Measurements from ENCODE around the gene PXDN. TPM values are rescaled to one million over a fixed set of nuclear protein-coding genes. Genes with fewer than 3 reads are reported as not detected.

The PXDN gene
- total and polyA plus RNA-seq, 2 of the 4 experiments (the other 2 are of a cell fraction): 153 to 332 TPM

DNA sequence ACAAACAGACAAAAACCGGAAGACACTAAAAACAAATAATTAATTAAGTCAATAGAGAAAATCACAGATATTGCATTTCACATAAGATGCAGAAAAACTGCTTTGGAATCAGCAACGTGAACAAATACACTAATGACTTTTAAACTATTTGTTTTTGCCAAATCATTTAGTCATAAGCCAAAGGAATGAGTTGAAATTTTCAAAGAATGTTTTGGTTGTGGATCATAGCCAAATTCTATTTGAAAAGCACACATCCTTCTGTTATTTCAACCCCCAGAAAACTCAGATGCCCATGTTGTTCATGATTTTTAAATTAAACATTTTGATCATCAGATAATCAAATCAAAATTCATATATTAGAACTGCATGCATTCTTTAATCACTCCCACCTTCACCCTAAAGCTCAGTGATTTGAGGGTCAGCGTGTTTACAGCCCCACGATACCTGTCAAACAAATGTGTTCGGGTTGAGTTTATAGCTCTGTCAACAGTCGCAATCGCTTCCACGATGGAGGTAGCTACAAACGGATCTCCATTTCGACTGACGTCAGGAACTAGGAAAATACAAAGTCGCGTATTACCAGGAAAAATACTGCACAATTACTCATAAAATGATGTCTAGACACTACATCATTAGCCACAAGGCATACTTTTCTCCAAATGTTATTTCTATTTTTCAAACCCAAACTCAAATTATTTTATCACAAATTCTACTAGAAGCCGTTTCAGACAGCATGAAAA is 90.2 kb downstream of the PXDN start:
- peak overlapping the region; percentile 66; the same call in 1 of the 2 replicates for H3K4me2 ChIP-seq (ENCODE audit: low read depth, low read length)
- peaks cover 34% of the 10 kb centered on the region for H3K4me1 ChIP-seq (ENCODE audit: control insufficient read depth, insufficient read depth, low read length)
- H3K23ac ChIP-seq (ENCODE audit: low read depth, low read length): peak overlapping the region; percentile 94
- intact Hi-C loops (cut with micrococcal nuclease): loop anchor here (1.0 to 5.0 kb wide), 4 partner anchors 21 to 163 kb away; no protein-coding TSS in a partner anchor
- peaks cover 21% of the 10 kb centered on the region for H3K9me1 ChIP-seq (ENCODE audit: insufficient read depth, low read length)
- H4K91ac ChIP-seq (ENCODE audit: insufficient read depth, low read depth, low read length): peak overlapping the region; percentile 76
- in situ Hi-C loops (cut with MboI; ENCODE audit: low sequenced_read_pairs): no loop called here
- H4K8ac ChIP-seq (ENCODE audit: low read depth in 2 of 2, low read length in 2 of 2): peak overlapping the region; percentile 26 to 78
- H2BK120ac ChIP-seq (ENCODE audit: low read depth, low read length): peak overlapping the region; percentile 53
- no peak overlapping the region for H3K4me3 ChIP-seq (ENCODE audit: insufficient read depth, low read depth, low read length)
- H3K27me3 ChIP-seq (ENCODE audit: control insufficient read depth, insufficient read depth, low read length): no peaks in the 10 kb centered on the region
- peak overlapping the region; percentile 87 for H2BK20ac ChIP-seq (ENCODE audit: low read depth, low read length)
- H3K14ac ChIP-seq (replicated peaks; ENCODE audit: low read depth, low read length): peak overlapping the region; percentile 75
- peak overlapping the region; percentile 96 for H3K18ac ChIP-seq (ENCODE audit: low read depth, low read length)
- H4K20me1 ChIP-seq (ENCODE audit: insufficient read depth, low read length): peaks cover 42% of the 10 kb centered on the region
- H2AFZ ChIP-seq (replicated peaks; ENCODE audit: low read length, poor library complexity): no peak overlapping the region
- H2BK5ac ChIP-seq (ENCODE audit: low read depth, low read length, poor library complexity, severe bottlenecking): peak overlapping the region; percentile 98
- no TSS peak for BruUV-seq (replicated peaks)
- H2AK9ac ChIP-seq (replicated peaks; ENCODE audit: low read depth, low read length, poor library complexity): no peak overlapping the region
- peak overlapping the region; percentile 70; the same call in 1 of the 2 replicates for H4K5ac ChIP-seq (ENCODE audit: low read depth, low read length)
- H2BK15ac ChIP-seq (ENCODE audit: low read depth, low read length): peak overlapping the region; percentile 85
- dilution Hi-C loops (cut with HindIII; ENCODE audit: low sequenced_read_pairs, unreplicated experiment): no loop called here
- ATAC-seq (ENCODE audit: low read depth): no peak
- 57% methylated on average over 9 of the region's 14 CpGs; no CpG with 5 or more reads in 1 of the 2 experiments for WGBS, 2 experiments (ENCODE audit: extremely low coverage in 2 of 2, insufficient read length in 1 of 2)
- DNase-seq: peak; percentile 87
- no peaks in the 10 kb centered on the region for H3K9me3 ChIP-seq (ENCODE audit: control insufficient read depth, insufficient read depth, low read length)
- peak overlapping the region; percentile 84 for H2AK5ac ChIP-seq (ENCODE audit: low read depth, low read length)
- H3K79me1 ChIP-seq (ENCODE audit: low read depth in 1 of 2, low read length in 2 of 2): peaks cover 42 to 87% of the 10 kb centered on the region in 2 experiments
- H3K36me3 ChIP-seq (ENCODE audit: control insufficient read depth, insufficient read depth, low read length): peaks cover 51% of the 10 kb centered on the region
- H3K4ac ChIP-seq (ENCODE audit: low read depth, low read length): peak overlapping the region; percentile 98
- TF ChIP-seq NFE2L2 (IDR thresholded peaks at IDR 0.05; ENCODE audit: low read depth, low read length) (no peak), CTCF (conservative IDR thresholded peaks at IDR 0.05; ENCODE audit: low read depth, low read length) (no peak), CEBPB (IDR thresholded peaks at IDR 0.05; ENCODE audit: low read depth, low read length) (peak; percentile 39; the same call in 1 of the 2 replicates), RAD21 (IDR thresholded peaks at IDR 0.05; ENCODE audit: low read length) (no peak), CHD1 (IDR thresholded peaks at IDR 0.05; ENCODE audit: low read depth, low read length) (no peak), RFX5 (IDR thresholded peaks at IDR 0.05; ENCODE audit: low read depth, low read length) (no peak), FOS (IDR thresholded peaks at IDR 0.05; ENCODE audit: low read depth, low read length) (peak; percentile 42; the same call in 1 of the 2 replicates), POLR2A (IDR thresholded peaks at IDR 0.05; ENCODE audit: low read depth, low read length) (0 out of 2 replicates have a peak, but pooled peaks have one; percentile 8)
- ChIA-PET CTCF (no interaction called here), POLR2A (ENCODE audit: unreplicated experiment) (no interaction called here)
- peak overlapping the region; percentile 7; the same call in 1 of the 2 replicates for H3K9ac ChIP-seq (ENCODE audit: low read depth, low read length)
- H3K56ac ChIP-seq (ENCODE audit: extremely low read depth, insufficient read depth, low read length): no peak overlapping the region
- H3K27ac ChIP-seq (ENCODE audit: insufficient read depth, low read length): peak overlapping the region; percentile 91
